B cell (primary cell): ENCODE results near the gene SEPTIN5. TPM values are rescaled to one million over a fixed set of nuclear protein-coding genes. Genes with fewer than 3 reads are reported as not detected.

ENCODE experiments used
- ATAC-seq: fragments of 200-7000 bp; cut with Tn5 transposase; one replicate; pipeline ENCODE4 v1.10.0; 2021; ENCODE audit warnings: low read depth, mild to moderate bottlenecking, moderate number of reproducible peaks, moderate library complexity
- CTCF ChIA-PET: fragments of 350-600 bp; sonication (Branson Sonifier 250); formaldehyde crosslinking; loops from one replicate; lab custom pipeline; 2021; ENCODE audit warnings: antibody characterized with exemption, inconsistent platforms; lab: Charles Lee
- POLR2A ChIA-PET: fragments of 350-600 bp; sonication (Branson Sonifier 250); formaldehyde crosslinking; loops from one replicate; lab custom pipeline; 2021; ENCODE audit warnings: antibody characterized with exemption; lab: Charles Lee
- DNase-seq: peaks from one replicate; pipeline ENCODE4 v3.0.0; 2013
- H2AFZ ChIP-seq: 2 replicates; pipeline ENCODE4 v1.6.1; 2012; ENCODE audit warnings: mild to moderate bottlenecking, low read depth, low read length; ENCODE audit not compliant: insufficient read depth, poor library complexity, severe bottlenecking
- H3K27ac ChIP-seq, 2 donors: 1 replicate in 1 of 2; 2 replicates in 1 of 2; pipeline ENCODE4 v1.5.1; 2012 to 2013; ENCODE audit warnings: low read length in 2 of 2, mild to moderate bottlenecking in 2 of 2, moderate library complexity in 1 of 2
- H3K27me3 ChIP-seq, 4 experiments: fragments of 200-600 bp in 1 of 4; sonication (generic) in 1 of 4; replicated peaks in 1 of 4; 1 replicate in 2 of 4; 2 replicates in 2 of 4; pipeline versions ENCODE4 v1.6.1 to v1.7.0; 2013 to 2016; ENCODE audit warnings: low read length in 3 of 4, mild to moderate bottlenecking in 2 of 4, mixed read lengths in 1 of 4, moderate library complexity in 1 of 4; ENCODE audit not compliant: insufficient read depth in 4 of 4, control insufficient read depth in 3 of 4; ENCODE audit errors: control extremely low read depth in 1 of 4
- H3K36me3 ChIP-seq, 2 experiments: replicated peaks in 1 of 2; 1 replicate in 1 of 2; 2 replicates in 1 of 2; pipeline versions ENCODE4 v1.6.1 to v1.7.1; 2013; ENCODE audit warnings: low read length in 1 of 2; ENCODE audit not compliant: insufficient read depth in 2 of 2, control insufficient read depth in 1 of 2; ENCODE audit errors: control extremely low read depth in 1 of 2, extremely low read depth in 1 of 2
- H3K4me1 ChIP-seq, 2 donors: fragments of 200-600 bp in 1 of 2; sonication (generic) in 1 of 2; 1 replicate in 1 of 2; 2 replicates in 1 of 2; pipeline versions ENCODE4 v1.5.1 to v1.6.1; 2013 to 2017; ENCODE audit warnings: low read length in 2 of 2; ENCODE audit not compliant: control insufficient read depth in 2 of 2, insufficient read depth in 2 of 2
- H3K4me2 ChIP-seq: replicated peaks from 2 replicates; pipeline ENCODE3; 2012; ENCODE audit warnings: mild to moderate bottlenecking, low read depth, low read length; ENCODE audit not compliant: poor library complexity, severe bottlenecking
- H3K4me3 ChIP-seq, 5 experiments: fragments of 200-600 bp in 1 of 5; sonication (generic) in 1 of 5; 1 replicate in 3 of 5; 2 replicates in 2 of 5; pipeline versions ENCODE4 v1.5.1 to v1.7.0; 2011 to 2016; ENCODE audit warnings: low read length in 4 of 5, mild to moderate bottlenecking in 4 of 5, low read depth in 2 of 5, control low read depth in 1 of 5, moderate library complexity in 1 of 5; ENCODE audit not compliant: insufficient read depth in 1 of 5; ENCODE audit errors: control extremely low read depth in 1 of 5, extremely low read depth in 1 of 5
- H3K79me2 ChIP-seq: fragments of 200-600 bp; sonication (generic); one replicate; pipeline ENCODE4 v1.6.0; 2016; ENCODE audit warnings: low read length; ENCODE audit not compliant: control insufficient read depth, insufficient read depth
- H3K9ac ChIP-seq: fragments of 200-600 bp; sonication (generic); 2 replicates; pipeline ENCODE4 v1.6.1; 2017; ENCODE audit warnings: mild to moderate bottlenecking, low read length, moderate library complexity
- H3K9me3 ChIP-seq, 3 donors: one replicate each; pipeline versions ENCODE4 v1.6.1 to v1.7.1; 2013; ENCODE audit warnings: low read length in 2 of 3; ENCODE audit not compliant: control insufficient read depth in 2 of 3, insufficient read depth in 1 of 3; ENCODE audit errors: control extremely low read depth in 1 of 3
- H4K20me1 ChIP-seq: 2 replicates; pipeline ENCODE4 v1.6.0; 2012; ENCODE audit warnings: mild to moderate bottlenecking, low read length; ENCODE audit not compliant: insufficient read depth, control insufficient read depth, poor library complexity, severe bottlenecking
- H3K27ac Mint-ChIP-seq: one replicate; pipeline ENCODE4 v1.8.0; 2021; ENCODE audit warnings: mixed read lengths
- H3K27me3 Mint-ChIP-seq: one replicate; pipeline ENCODE4 v1.8.0; 2021; ENCODE audit warnings: mixed read lengths
- H3K4me1 Mint-ChIP-seq: one replicate; pipeline ENCODE4 v1.8.0; 2021; ENCODE audit warnings: mixed read lengths
- H3K4me3 Mint-ChIP-seq: one replicate; pipeline ENCODE4 v1.8.0; 2021; ENCODE audit warnings: mixed read lengths
- H3K9me3 Mint-ChIP-seq: one replicate; pipeline ENCODE4 v1.8.0; 2022; ENCODE audit warnings: mixed read lengths; ENCODE audit not compliant: insufficient read depth
- EZH2 ChIP-seq: IDR thresholded peaks from 2 replicates; pipeline ENCODE4 v1.6.1; 2012; ENCODE audit warnings: borderline replicate concordance, low read depth, mild to moderate bottlenecking, moderate library complexity, low read length; ENCODE audit not compliant: insufficient read depth, poor library complexity, severe bottlenecking
- whole genome bisulfite sequencing: methylation state at CpG from one replicate; pipeline ENCODE4 v1.1.5; 2013; ENCODE audit warnings: missing lambda C conversion rate; ENCODE audit not compliant: insufficient coverage; 5-methylcytosine and 5-hydroxymethylcytosine counted together
- intact Hi-C: fragments of 100-400 bp; cut with micrococcal nuclease; formaldehyde crosslinking; loops from one replicate; pipeline ENCODE4 v1.10.0; 2022
- polyA plus RNA-seq: library from polyadenylated mRNA; depleted of rRNA; stranded (reverse); fragments of >200 nt; gene quantifications from 2 replicates; pipeline ENCODE4 v1.2.3, GENCODE V29; 2012
- total RNA-seq, 2 donors: library from RNA; stranded (reverse); fragments of 120-200 nt in 1 of 2; gene quantifications; 1 replicate in 1 of 2; 2 replicates in 1 of 2; pipeline versions ENCODE4 v1.2.3 to v1.2.4, GENCODE V29; 2013 to 2022
- TF ChIP-seq, protein P1 (sequence below): fragments of 200-600 bp; IDR thresholded peaks from one replicate; pipeline ENCODE4 v1.8.0; 2022; ENCODE audit warnings: antibody characterized with exemption, mild to moderate bottlenecking

The SEPTIN5 gene
- total and polyA plus RNA-seq, 2 donors (not counting 1 experiment from before 2014, with no cell fraction given) = 0.06 TPM; not detected in 1

DNA sequence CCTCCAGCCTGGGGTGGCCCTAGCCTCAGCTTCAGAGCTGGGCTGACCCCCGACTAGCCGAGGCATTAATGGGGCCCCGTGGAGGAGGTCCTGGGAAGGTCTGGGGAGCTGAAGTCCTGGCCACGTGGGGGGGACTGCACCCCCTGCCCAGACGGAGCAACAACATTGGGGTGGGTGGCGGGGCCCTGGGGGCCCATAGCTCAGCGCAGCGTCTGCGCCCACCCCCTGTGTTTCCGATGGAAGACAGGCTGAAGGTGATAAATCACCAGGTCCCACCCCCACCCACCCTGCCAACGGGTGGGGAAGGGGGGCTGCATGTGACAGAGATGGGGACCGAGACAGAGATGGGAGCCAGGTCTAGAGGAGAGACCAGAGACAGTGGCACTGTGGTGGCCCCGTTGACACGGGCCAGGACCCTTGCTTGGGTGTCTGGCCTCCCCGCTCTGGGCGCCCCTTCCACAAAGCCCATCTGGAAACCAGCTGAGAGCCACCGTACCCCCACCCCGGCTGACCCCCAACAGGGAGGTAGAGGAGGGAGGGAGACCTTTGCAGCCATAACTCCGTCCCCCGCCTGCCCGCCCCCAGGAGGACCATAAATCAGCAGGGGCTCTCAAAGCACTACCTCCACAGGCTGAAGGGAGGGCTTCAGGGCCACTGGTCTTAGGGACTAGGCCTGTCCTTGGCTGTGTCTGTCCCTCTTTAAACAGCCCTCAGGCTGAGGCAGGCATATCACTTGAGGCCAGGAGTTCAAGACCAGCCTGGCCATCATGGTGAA is 17.2 kb downstream of the SEPTIN5 start:
- H3K27ac Mint-ChIP-seq = no peak overlapping the region

More for the DNA sequence above, 17.2 kb downstream of the SEPTIN5 start:
- WGBS = 66% methylated on average over 8 of the region's 21 CpGs
- Histone ChIP-seq H2AFZ (no peak overlapping the region), H4K20me1 (no peaks in the 10 kb centered on the region), H3K9ac (peak overlapping the region; percentile 63), H3K4me1 (peaks cover 6 to 9% of the 10 kb centered on the region in 2 donors), H3K27me3 (peaks cover 0 to 9% (median 0%) of the 10 kb centered on the region in 4 experiments), H3K9me3 (no peaks in the 10 kb centered on the region), H3K36me3 (no peaks in the 10 kb centered on the region), H3K4me3 (no peak overlapping the region), H3K27ac (no peak overlapping the region), H3K4me2 (peak overlapping the region; percentile 93), H3K79me2 (no peaks in the 10 kb centered on the region)
- DNase-seq (no peak), ATAC-seq (no peak)
- H3K4me3 Mint-ChIP-seq = peak overlapping the region; percentile 59
- POLR2A ChIA-PET = interaction anchor here (1.4 kb wide), 1 partner anchor 178 kb away, joined by 4 read pairs; no protein-coding TSS in a partner anchor
- H3K27me3 Mint-ChIP-seq = peaks cover 3% of the 10 kb centered on the region
- CTCF ChIA-PET = interaction anchor here (0.7 to 6.6 kb wide), 29 partner anchors 10 to 818 kb away, joined by 3 to 210 read pairs (median 5); partner anchors contain the start of genes COMT and TXNRD2
- intact Hi-C loops = no loop called here
- TF ChIP-seq EZH2 = no peak
- TF ChIP-seq, protein P1, sequence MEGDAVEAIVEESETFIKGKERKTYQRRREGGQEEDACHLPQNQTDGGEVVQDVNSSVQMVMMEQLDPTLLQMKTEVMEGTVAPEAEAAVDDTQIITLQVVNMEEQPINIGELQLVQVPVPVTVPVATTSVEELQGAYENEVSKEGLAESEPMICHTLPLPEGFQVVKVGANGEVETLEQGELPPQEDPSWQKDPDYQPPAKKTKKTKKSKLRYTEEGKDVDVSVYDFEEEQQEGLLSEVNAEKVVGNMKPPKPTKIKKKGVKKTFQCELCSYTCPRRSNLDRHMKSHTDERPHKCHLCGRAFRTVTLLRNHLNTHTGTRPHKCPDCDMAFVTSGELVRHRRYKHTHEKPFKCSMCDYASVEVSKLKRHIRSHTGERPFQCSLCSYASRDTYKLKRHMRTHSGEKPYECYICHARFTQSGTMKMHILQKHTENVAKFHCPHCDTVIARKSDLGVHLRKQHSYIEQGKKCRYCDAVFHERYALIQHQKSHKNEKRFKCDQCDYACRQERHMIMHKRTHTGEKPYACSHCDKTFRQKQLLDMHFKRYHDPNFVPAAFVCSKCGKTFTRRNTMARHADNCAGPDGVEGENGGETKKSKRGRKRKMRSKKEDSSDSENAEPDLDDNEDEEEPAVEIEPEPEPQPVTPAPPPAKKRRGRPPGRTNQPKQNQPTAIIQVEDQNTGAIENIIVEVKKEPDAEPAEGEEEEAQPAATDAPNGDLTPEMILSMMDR = no peak
- no peaks in the 10 kb centered on the region for H3K9me3 Mint-ChIP-seq
- H3K4me1 Mint-ChIP-seq = peaks cover 2% of the 10 kb centered on the region
